Activated T-cell treated with anti-CD3 and anti-CD28 coated beads for 1 hour (primary cell): Measurements from ENCODE around the gene DDAH1.
"Not testable (repeated sequence)": the region's sequence is repeated elsewhere in the genome, so short reads cannot be mapped to it uniquely, and the experiment has no call there.

Experiments used
- DNase-seq: peaks from one replicate; pipeline ENCODE4 v3.0.0-alpha.2; 2020; ENCODE audit warnings: low read depth

Gene DDAH1

DNA sequence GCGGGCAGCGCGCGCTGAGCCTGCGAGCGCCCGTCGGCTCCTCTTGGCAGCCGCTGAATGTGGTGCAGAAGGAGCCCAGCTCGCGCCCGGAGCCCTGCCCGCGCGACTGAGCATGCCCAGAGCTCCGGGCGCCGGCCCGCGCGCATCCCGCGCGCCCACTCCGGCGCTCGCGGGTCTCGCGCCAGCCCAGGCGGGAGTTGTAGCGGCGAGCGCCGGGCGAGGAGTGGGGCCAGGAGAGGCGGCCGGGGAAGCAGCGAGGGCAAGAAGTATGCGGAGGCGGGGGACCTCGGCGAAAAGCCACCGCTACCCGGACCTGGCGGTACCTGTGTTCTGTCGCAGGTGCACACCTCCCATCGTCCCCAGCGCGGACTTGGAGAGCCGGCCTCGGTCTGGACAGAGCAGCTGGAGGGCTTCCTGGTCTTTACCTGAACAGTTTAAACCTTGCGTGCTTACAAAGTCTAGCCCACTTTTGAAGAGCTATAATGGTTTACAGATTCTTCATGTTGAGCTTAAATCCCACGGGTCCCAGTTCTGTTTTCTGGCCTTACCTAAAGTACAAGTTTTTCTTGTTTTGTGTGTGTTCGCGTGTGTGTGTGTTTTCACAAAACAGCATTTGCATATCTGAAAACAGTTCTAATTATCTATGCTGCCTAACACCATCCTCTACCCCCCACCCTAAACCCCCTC is at the start of gene DDAH1:
Gene DDAH1, minus strand, starts transcription at position 61 of the 687 bp plus-strand sequence. CDS start 114 bp downstream, outside the sequence.
- DNase-seq: no peak

DNA sequence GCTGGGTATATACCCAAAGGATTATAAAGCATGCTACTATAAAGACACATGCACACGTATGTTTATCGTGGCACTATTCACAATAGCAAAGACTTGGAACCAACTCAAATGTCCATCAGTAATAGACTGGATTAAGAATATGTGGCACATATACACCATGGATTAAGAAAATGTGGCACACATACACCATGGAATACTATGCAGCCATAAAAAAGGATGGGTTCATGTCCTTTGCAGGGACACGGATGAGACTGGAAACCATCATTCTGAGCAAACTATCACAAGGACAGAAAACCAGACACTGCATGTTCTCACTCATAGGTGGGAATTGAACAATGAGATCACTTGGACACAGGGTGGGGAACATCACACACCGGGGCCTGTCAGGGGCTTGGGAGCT is 49.0 kb upstream of the DDAH1 start:
- DNase-seq: not testable (repeated sequence)

DNA sequence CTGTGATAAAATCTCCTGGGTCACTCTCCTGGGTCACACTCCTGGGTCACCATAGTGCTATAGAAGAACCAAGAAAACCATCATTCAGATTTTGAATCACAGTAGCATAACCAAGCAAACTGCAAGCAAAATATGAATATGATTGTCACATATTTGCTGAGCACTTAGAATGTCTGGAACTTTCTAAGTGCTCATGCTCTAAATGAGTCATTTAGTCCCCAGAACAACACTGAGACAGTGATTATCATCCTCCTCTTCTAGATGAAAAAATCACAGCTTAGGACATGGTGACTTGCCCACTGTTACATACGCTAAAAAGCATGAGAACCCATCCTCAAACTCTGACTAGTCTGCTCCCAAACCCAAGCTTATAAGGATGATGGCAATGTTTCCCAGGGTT is 39.5 kb upstream of the DDAH1 start:
- no peak for DNase-seq

DNA sequence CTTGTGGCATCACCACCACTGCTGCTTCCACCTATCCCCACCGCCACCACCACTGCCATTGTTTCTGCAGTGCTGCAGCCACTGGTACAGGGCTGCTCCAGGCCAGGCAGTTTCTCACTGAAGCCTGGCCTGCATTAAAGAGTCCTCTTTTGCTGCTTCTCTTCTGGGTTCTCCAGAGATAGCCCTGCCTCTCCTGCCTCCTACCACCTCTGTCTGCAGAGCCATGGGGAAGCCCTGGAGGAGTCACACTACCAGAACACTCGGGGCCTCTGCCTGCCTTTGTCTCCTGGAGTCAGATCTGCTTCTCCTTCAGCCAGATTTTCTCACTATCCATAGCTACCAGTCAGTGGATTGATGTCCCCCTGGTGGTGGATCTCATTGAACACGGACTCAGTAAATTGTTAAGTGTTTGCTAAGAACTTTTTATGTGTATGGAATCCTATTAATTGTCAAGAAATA is 37.7 kb upstream of the DDAH1 start:
- no peak for DNase-seq

DNA sequence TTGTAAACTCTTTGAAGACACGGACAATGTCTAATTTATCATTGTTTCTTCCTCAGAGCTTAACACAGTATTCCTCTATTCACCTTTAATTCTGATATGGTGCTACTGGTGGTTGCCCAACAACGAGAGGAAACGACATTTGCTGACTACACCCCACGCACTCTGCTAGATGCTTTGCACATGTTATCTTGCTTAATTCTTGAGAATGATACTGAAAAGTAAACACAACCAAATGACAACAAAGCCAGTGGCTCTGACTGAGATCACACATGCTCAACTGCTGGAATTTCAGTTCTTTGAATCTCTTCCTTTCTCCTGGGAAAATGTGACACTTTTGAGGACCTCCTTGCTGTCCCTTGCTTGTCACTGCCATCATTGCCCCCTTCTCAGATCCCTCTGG is 37.2 kb upstream of the DDAH1 start:
- DNase-seq: no peak

DNA sequence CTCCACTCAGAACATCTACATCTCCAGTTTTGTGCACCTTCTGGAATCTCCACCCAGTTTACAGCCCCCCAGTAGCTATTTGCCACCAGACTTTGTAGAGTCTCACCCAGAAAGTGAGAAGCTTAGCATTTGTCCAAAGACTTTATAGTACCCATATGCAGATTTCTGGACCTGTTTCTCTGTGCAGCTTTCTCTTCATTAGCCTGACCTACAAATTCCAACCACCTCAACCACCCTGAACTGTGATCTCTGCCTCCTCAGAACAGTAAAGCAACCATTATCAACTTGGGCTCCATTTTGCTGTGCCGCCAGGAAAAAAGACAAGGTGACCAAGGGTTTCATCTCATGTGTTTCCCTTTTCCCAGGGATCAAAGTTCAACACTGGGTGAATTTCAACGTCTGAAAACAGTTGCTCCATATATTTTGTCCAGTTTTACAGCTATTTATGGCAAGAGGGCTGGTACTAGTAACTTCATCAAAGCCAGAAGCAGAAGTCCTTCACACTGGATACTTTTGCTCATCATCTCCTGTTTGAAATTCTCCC is 36.5 kb upstream of the DDAH1 start:
- no peak for DNase-seq

DNA sequence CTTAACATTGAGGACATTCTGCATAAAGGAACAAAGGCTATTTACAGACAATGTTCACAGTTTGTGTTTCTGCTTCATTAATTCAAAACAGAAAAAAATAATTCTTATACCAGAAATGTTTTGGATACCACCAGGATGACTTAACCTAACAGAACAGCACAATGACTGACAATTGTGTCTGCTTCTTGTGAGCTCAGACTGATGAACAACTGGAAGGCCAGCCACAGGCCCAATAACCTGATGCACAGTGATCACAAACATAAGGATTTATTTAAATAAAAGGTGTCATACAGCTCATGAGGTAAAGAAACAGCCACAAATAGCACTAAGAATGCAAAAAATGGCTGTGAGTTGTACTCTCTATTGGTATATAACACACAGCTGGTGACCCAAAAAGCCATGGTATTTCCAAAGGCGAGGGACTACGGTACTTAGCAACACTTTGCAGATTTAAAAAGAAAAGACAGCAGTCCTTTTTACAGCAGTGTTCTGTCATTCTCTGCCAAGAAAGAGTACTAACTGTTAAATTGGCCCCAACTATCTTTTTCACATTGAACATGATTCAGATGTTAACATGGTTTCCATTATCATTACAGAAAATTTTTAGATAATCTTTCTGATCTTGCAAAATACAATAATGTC is 32.1 kb upstream of the DDAH1 start:
- no peak for DNase-seq

DNA sequence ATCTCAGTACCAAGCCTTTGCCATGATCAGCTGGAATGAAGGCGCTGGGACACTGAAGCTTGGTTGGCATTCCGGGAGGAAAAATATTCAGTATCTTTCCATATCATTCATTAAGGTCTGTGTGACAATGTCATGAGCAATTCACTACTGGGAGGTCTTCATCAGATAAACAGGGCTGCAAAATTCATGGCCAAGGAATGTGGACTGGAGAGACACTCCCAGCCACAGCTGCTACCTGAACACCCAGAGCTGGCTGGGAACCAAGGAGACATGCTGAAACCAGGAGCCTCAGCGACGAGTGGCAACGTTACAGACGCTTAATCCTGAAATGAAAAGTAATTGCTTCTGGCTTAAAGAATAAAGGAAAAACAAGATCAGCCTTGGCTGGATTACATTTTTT is 30.6 kb upstream of the DDAH1 start:
- DNase-seq: no peak

DNA sequence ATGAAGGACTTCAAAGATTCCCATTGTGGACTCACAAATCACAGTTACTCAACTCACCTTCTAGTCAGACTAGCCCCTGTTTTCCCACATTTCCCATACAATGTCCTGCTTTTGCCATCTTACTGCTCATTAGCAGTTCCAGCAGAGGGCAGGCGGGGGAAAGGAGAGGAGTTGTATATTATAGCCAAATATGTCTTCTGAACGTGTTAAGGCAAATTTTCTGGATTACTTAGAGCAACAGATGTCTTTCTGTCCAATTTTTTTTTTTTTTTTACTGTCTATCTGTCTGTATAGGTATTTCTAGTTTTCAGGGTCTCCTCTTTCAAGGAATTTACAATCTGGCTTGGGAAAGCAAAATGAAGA is 29.9 kb upstream of the DDAH1 start:
- DNase-seq: no peak

DNA sequence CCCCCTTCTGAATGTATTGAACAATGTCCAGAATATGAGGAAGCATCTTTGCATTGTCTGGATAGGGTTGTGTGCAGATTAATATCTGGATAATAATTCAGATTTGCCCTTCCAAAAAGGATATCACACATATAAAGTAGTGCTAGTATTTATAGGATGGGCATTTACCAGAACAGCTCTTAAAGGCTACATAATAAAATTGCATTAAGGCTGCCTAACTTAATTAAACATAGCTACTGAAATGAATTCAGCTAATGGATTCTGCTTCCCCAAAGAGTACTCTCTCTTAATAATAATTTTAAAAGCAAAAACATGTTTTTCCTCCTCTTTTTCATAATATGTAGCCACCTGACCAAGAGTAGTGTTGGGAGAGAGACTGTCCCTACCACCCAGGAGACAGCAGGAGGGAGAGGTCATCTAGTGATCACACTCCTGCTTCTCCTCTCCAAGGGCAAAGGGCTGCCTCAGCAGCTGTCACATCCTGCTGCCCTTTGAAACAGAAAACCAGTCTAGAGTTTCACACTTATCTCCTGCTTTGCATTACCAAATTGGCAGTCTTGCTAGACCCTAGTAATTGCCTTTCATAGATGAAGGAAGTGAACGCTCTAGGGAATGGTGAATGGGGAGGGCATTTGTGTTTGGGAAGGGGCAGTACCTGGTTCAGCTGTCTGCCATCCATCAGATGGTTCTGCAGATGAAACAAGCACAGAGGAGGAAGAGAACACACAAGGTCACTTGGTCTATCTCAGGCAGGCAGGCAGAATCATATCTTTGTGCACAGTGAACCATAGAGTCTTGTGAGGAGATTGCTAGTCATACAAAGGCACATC is 29.3 kb upstream of the DDAH1 start:
- DNase-seq: no peak

DNA sequence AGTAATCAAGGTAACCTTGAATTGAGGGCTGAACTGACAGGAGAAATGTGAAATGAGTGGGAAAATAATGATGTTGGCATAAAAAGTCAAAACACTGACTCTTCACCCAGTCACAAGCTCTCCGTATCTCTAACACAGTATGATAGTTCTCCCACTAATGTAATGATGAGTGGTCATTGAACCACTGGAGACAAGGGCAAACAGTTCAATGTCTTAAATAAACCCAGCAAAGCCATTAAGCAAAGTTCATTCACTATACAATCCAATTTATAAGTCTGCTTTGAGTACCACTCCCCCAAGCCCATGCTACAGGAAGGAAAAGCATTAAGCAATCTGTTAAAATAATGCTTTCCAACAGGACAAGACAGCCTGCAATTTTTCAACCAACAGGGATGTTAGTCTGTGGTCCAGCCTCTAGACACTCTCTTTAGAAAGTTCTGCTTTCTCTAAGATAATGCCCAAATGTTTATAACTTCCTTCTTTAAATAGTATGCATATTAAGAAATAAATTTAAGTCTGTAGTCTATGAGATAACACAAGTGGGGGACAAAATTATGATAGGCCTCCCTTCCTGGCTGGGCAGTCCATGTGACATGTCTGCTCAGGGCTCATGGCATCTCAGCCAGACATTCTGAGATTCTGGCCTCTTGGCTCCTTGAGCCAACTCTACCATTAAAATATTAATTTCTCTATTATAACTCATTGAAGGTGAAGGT is 25.5 kb upstream of the DDAH1 start:
- DNase-seq: no peak

DNA sequence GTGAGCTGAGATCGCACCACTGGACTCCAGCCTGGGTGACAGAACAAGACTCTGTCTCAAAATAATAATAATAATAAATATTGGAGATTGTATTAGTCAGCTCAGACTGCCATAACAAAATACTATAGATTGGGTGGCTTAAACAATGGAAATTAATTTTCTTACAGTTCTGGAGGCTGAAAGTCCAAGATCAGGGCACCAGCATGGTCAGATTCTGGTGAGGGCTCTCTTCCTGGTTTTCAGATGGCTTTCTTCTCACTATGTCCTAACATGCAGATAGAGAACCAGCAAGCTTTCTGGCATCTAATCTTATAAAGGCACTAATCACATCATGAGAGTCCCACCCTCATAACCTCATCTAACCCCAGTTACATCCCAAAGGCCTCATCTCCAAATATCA is 23.2 kb upstream of the DDAH1 start:
- no peak for DNase-seq

DNA sequence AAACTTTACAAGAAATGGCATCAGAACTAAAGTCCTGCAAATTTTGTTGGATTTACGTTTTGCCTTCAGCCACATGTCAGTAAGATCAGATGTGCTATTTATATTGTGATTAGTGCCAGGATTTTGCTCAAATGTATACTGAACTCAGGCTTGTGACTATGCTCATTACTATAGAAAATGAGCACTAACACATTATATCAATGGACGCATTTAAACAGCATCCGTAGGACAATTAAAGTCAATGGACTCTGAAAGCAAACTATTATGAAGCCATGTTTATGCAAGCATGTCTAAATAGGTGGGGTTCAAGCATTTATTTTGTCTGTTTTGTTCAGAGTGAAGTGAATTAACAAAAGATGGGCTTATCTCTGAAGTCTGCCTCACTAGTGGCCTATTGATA is 20.6 kb upstream of the DDAH1 start:
- DNase-seq: no peak

DNA sequence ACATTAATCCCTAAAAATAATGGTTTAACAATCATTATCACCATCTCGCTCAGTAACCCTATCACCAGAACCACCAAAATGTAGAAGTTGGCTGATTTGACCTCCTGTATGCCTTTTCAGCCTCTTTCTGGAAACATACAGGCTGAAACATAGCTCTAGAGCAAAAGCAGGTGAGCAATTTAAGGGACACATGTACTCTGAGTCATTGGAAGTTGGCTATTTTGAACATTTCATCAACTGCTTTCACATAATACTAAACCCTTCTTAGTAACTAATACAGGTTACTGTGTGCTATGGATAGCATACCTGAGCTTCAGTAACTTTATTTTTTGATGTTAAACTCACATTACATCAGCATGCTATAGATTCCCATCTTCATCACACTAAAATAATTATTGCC is 19.8 kb upstream of the DDAH1 start:
- DNase-seq: no peak

DNA sequence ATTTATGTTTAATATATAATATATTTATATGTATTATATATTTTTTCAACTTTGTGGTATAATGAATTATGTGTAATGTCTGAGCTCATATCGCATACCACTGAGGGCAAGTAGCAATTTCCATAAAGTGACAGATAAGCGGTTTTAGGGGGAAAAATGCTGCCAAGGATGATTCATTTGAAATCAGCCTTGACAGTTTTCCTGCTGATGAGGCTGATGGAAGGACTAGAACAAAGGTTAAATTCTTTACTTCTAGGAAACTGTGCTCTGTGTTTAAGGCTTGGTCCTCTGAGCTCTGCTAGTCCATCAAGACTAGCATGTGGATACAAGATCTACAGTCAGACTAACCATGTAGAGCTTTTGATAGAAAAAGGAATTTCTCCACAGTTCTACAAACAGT is 19.3 kb upstream of the DDAH1 start:
- no peak for DNase-seq

DNA sequence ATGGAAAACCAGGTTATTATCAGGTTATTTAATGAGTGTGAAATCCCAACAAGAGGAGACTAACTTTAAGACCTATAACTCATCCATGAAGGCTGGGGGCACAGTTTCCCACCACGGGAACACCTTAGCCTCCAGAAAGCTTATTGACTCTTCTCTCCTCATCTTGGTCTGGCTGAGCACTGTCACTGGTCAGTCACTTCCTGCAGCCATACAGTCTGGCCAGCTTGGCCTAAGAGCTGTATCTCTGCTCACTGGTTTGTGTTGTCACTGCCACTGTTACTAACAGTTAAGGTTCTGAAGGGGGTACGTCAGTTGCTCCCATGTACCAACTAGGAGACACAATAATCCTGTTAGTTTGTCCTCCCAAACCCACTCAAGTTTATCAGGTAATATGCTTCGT is 16.7 kb upstream of the DDAH1 start:
- no peak for DNase-seq

DNA sequence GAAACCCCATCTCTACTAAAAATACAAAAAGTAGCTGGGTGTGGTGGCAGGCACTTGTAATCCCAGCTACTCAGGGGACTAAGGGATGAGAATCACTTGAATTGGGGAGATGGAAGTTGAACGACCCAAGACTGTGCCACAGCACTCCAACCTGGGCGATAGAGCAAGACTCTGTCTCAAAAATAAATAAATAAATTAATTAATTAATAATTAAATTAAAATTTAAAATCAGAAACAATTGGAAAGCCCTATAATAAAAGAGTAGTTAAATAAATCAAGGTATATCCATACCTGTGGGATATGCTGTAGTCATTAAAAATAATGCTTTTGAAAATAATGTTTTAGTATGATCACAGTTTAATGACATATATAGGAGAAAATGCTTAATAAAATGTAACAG is 15.6 kb upstream of the DDAH1 start:
- DNase-seq: no peak

DNA sequence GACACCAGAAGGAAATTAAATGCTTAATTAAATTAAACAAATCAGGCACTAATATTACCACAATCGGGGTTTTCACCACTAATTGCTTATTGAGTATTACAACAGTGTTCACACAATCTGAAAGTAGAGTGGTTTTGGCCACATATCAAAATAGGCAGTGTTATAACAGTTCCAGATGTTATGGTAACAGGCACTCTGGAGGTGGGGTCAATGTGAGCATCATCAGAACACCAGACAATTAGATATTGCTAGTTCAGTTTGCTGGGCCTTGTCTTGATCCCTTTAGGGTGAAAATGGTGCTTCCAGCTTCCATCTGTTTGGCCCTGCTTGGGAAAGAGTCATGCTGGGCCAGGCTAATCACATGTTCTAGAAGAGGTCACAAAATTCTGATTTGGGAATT is 14.5 kb upstream of the DDAH1 start:
- DNase-seq: no peak

DNA sequence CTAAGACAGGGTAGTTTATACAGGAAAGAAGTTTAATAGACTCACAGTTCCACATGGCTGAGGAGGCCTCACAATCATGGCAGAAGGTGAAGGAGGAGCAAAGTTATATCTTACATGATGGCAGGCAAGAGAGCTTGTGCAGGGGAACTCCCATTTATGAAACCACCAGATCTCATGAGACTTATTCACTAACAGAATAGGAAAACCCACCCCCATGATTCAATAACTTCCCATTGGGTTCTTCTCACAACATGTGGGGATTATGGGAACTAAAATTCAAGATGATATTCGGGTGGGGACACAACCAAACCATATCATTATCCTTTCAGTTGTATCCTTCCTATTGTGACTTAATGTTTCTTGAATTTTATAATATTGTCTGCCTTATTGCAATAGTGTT is 13.4 kb upstream of the DDAH1 start:
- DNase-seq: no peak

DNA sequence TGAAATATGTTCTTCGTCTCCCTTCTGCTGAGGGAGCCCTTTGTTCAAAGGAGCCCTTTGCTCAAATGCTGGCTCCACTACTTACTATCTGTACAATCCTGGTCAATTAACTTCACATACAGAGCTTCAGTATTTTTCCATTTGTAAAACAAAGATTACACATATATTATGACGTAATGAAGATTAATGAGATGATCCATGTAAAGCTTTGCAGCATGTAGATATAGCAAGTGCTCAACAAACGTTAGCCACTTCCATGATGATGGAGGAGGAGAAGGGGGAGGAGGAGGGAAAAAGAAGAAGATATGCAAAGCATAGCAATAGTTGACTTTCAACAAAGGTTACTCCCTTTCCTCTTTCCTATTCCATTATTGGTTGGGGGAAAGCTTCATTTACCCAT is 10.1 kb upstream of the DDAH1 start:
- no peak for DNase-seq

DNA sequence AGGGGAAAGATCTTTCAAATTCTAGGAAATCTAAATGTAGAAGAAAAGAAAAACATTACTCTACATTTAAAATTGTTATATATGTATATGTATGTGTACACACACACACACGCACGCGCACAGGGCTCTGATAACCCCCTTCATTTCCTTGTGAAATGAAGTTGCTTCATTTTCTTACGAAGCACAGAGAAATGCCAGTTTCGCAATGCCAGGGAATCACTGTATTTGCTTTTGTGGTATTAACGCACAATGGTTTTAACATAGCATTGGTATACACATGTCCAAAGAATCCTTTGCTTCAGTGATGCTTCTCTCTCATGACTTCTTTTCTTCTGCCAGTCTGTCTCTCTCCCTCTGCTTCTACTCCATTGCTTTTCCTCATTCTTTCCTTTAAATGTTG is 8.4 kb upstream of the DDAH1 start:
- no peak for DNase-seq

DNA sequence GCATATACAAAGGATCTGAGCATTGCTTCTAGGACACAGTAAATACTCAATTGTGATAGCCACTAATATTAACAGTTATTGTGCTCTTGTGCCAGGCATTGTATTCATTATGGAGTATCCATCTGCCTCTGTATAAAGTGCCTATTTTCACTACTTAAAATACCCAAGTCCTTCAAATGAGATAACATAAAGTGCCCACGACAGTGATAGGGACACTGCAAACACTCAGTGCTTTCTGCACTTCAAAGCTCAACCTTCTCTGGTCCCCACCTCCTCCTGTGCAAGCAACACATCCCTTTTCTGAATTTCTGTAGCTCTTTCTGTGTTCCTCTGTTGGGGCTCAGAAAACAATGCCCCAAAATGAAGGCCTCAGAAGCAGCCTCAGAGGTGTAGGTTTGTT is 6.6 kb upstream of the DDAH1 start:
- DNase-seq: no peak
